ENCODE data around the gene RABGAP1L. TPM values are rescaled to one million over a fixed set of nuclear protein-coding genes. Genes with fewer than 3 reads are reported as not detected.

RABGAP1L gene
- total and polyA plus RNA-seq, 10 of the 15 experiments (the other 5 are each of a cell fraction or from before 2014, with no cell fraction given), result 5.8 to 194 (median 113) TPM

GRCh38 chr1:174654560-174654959 lies 495.2 kb downstream of the RABGAP1L start:
- Histone ChIP-seq H3K36me3 (ENCODE audit: control insufficient read depth in 2 of 2, insufficient read depth in 2 of 2, low read length in 1 of 2) (0 out of 4 replicates have a peak, but pooled peaks cover 0 to 2% of the 10 kb centered on the region in 2 experiments), H3K9ac (ENCODE audit: control insufficient read depth, insufficient read depth, low read length) (no peak overlapping the region), H3K27me3 (replicated peaks in 1 of 2; ENCODE audit: control insufficient read depth in 2 of 2, insufficient read depth in 2 of 2, low read length in 1 of 2) (no peaks in the 10 kb centered on the region), H3K4me2 (ENCODE audit: control insufficient read depth, insufficient read depth) (no peak overlapping the region), H3K4me1 (ENCODE audit: control insufficient read depth, insufficient read depth, low read length) (no peaks in the 10 kb centered on the region), H3K4me3 (no peak overlapping the region), H2AFZ (ENCODE audit: control insufficient read depth, low read depth, low read length) (no peak overlapping the region), H3K79me2 (ENCODE audit: control insufficient read depth, insufficient read depth, low read length) (no peaks in the 10 kb centered on the region), H3K27ac (ENCODE audit: control insufficient read depth, insufficient read depth) (no peak overlapping the region), H4K20me1 (ENCODE audit: control insufficient read depth, insufficient read depth) (no peaks in the 10 kb centered on the region), H3K9me3 (replicated peaks; ENCODE audit: control insufficient read depth, insufficient read depth, low read length) (no peaks in the 10 kb centered on the region; the same call in 2 of the 3 replicates)
- no peak for ATAC-seq
- no peak for TF ChIP-seq ETV6 (conservative IDR thresholded peaks at IDR 0.05 in 1 of 2, IDR thresholded peaks at IDR 0.05 in 1 of 2; ENCODE audit: borderline replicate concordance in 1 of 2, low read depth in 1 of 2)
- no peak for TF ChIP-seq RAD51 (IDR thresholded peaks at IDR 0.05)
- BruUV-seq (replicated peaks), result no TSS peak
- DNase-seq (ENCODE audit: low read depth, low spot score), result no peak
- CTCF ChIA-PET, result interaction anchor here (1.1 kb wide), 1 partner anchor 187 kb away, joined by 3 read pairs; no protein-coding TSS in a partner anchor
- POLR2A ChIA-PET, result no interaction called here
- RAD21 ChIA-PET (ENCODE audit: unreplicated experiment), result no interaction called here
- SMC1A ChIA-PET (ENCODE audit: uncharacterized antibody, unreplicated experiment), result interaction anchor here (1.0 kb wide), 1 partner anchor 15 kb away, joined by 3 read pairs; no protein-coding TSS in a partner anchor
- no peak for FAIRE-seq
- intact Hi-C loops (cut with micrococcal nuclease; ENCODE audit: unreplicated experiment), result no loop called here
- in situ Hi-C loops (cut with MboI), result no loop called here

GRCh38 chr1:174656409-174657059 lies 497.2 kb downstream of the RABGAP1L start:
- Histone ChIP-seq H4K20me1 (ENCODE audit: control insufficient read depth, insufficient read depth) (no peaks in the 10 kb centered on the region), H3K27me3 (replicated peaks in 1 of 2; ENCODE audit: control insufficient read depth in 2 of 2, insufficient read depth in 2 of 2, low read length in 1 of 2) (no peaks in the 10 kb centered on the region), H3K79me2 (ENCODE audit: control insufficient read depth, insufficient read depth, low read length) (no peaks in the 10 kb centered on the region), H3K27ac (ENCODE audit: control insufficient read depth, insufficient read depth) (no peak overlapping the region), H3K36me3 (ENCODE audit: control insufficient read depth in 2 of 2, insufficient read depth in 2 of 2, low read length in 1 of 2) (0 out of 4 replicates have a peak, but pooled peaks cover 0 to 5% of the 10 kb centered on the region in 2 experiments), H3K9ac (ENCODE audit: control insufficient read depth, insufficient read depth, low read length) (no peak overlapping the region), H3K4me1 (ENCODE audit: control insufficient read depth, insufficient read depth, low read length) (no peaks in the 10 kb centered on the region), H2AFZ (ENCODE audit: control insufficient read depth, low read depth, low read length) (no peak overlapping the region), H3K4me3 (no peak overlapping the region), H3K9me3 (replicated peaks; ENCODE audit: control insufficient read depth, insufficient read depth, low read length) (no peaks in the 10 kb centered on the region; the same call in 2 of the 3 replicates), H3K4me2 (ENCODE audit: control insufficient read depth, insufficient read depth) (no peak overlapping the region)
- CTCF ChIA-PET, result no interaction called here
- FAIRE-seq, result no peak
- intact Hi-C loops (cut with micrococcal nuclease; ENCODE audit: unreplicated experiment) (no loop called here), in situ Hi-C loops (cut with MboI) (no loop called here)
- SMC1A ChIA-PET (ENCODE audit: uncharacterized antibody, unreplicated experiment), result no interaction called here
- 92% methylated on average over 1 of the region's 1 CpG for WGBS (ENCODE audit: insufficient coverage, insufficient replicate concordance, low lambda C conversion rate, missing lambda C conversion rate)
- POLR2A ChIA-PET, result no interaction called here
- no TSS peak for BruUV-seq (replicated peaks)
- no peak for ATAC-seq
- TF ChIP-seq RCOR1 (conservative IDR thresholded peaks at IDR 0.05; ENCODE audit: low read depth, low read length) (no peak), USF2 (IDR thresholded peaks at IDR 0.05; ENCODE audit: borderline replicate concordance, low read depth, low read length) (no peak), MXI1 (IDR thresholded peaks at IDR 0.05; ENCODE audit: low read depth, low read length) (no peak), MEF2A (IDR thresholded peaks at IDR 0.05; ENCODE audit: insufficient read depth, low read depth, low read length) (no peak), SMC3 (IDR thresholded peaks at IDR 0.05; ENCODE audit: borderline replicate concordance, low read length) (no peak), POU2F2 (IDR thresholded peaks at IDR 0.05; ENCODE audit: borderline replicate concordance, low read depth, low read length) (no peak), PML (IDR thresholded peaks at IDR 0.05; ENCODE audit: low read length) (no peak), RUNX3 (IDR thresholded peaks at IDR 0.05; ENCODE audit: low read length) (no peak), SP1 (IDR thresholded peaks at IDR 0.05; ENCODE audit: low read depth, low read length) (no peak), PKNOX1 (IDR thresholded peaks at IDR 0.05) (no peak), GABPA (IDR thresholded peaks at IDR 0.05; ENCODE audit: low read depth) (no peak)
- RAD21 ChIA-PET (ENCODE audit: unreplicated experiment), result no interaction called here
- DNase-seq (ENCODE audit: low read depth, low spot score), result no peak

Measured in GM12878 (cell line).